Fibroblast of the aortic adventitia (primary cell): ENCODE results near the gene CC2D2B. TPM values are rescaled to one million over a fixed set of nuclear protein-coding genes. Genes with fewer than 3 reads are reported as not detected.

ENCODE experiments used
- DNase-seq: peaks from one replicate; pipeline ENCODE4 v3.0.0-alpha.2; 2010; ENCODE audit warnings: low read depth
- H3K4me3 ChIP-seq: 2 replicates; pipeline ENCODE4 v1.5.1; 2011; ENCODE audit warnings: low read depth, mild to moderate bottlenecking, control low read depth, low read length, moderate library complexity
- CTCF ChIP-seq: IDR thresholded peaks from 2 replicates; pipeline ENCODE4 v1.5.1; 2011; ENCODE audit warnings: mild to moderate bottlenecking, low read length, control low read depth, inconsistent platforms; ENCODE audit not compliant: insufficient read depth
- total RNA-seq: library from RNA; depleted of rRNA; stranded (reverse); fragments of >200 nt; gene quantifications from 2 replicates; pipeline ENCODE4 v1.2.3, GENCODE V29; 2012; ENCODE audit warnings: low replicate concordance

CC2D2B gene
- total RNA-seq, 1 donor = 0.09 TPM

- DNase-seq = no peak
- TF ChIP-seq CTCF = no peak
- no peak overlapping the region for H3K4me3 ChIP-seq
Observed at GRCh38 chr10:96056787-96057186, 149.0 kb downstream of the CC2D2B start.

GRCh38 chr10:96061232-96061631, 153.5 kb downstream of the CC2D2B start:
- no peak for TF ChIP-seq CTCF
- no peak overlapping the region for H3K4me3 ChIP-seq
- no peak for DNase-seq

- H3K4me3 ChIP-seq = no peak overlapping the region
- no peak for DNase-seq
- no peak for TF ChIP-seq CTCF
Observed at GRCh38 chr10:96072674-96073073, 164.9 kb downstream of the CC2D2B start.

- no peak for TF ChIP-seq CTCF
- DNase-seq = peak; percentile 15
- no peak overlapping the region for H3K4me3 ChIP-seq
Observed at GRCh38 chr10:96073722-96074121, 165.9 kb downstream of the CC2D2B start.

GRCh38 chr10:96074776-96075175, 167.0 kb downstream of the CC2D2B start:
- no peak overlapping the region for H3K4me3 ChIP-seq
- DNase-seq = no peak
- TF ChIP-seq CTCF = no peak

- no peak for TF ChIP-seq CTCF
- no peak for DNase-seq
- H3K4me3 ChIP-seq = no peak overlapping the region
Observed at GRCh38 chr10:96075977-96076376, 168.2 kb downstream of the CC2D2B start.

- TF ChIP-seq CTCF = no peak
- DNase-seq = no peak
- no peak overlapping the region for H3K4me3 ChIP-seq
Observed at GRCh38 chr10:96077156-96077555, 169.4 kb downstream of the CC2D2B start.
